ENCODE measurements around the gene NAT8L.
"Not testable (repeated sequence)": the region's sequence is repeated elsewhere in the genome, so short reads cannot be mapped to it uniquely, and the experiment has no call there.

The NAT8L gene

DNA sequence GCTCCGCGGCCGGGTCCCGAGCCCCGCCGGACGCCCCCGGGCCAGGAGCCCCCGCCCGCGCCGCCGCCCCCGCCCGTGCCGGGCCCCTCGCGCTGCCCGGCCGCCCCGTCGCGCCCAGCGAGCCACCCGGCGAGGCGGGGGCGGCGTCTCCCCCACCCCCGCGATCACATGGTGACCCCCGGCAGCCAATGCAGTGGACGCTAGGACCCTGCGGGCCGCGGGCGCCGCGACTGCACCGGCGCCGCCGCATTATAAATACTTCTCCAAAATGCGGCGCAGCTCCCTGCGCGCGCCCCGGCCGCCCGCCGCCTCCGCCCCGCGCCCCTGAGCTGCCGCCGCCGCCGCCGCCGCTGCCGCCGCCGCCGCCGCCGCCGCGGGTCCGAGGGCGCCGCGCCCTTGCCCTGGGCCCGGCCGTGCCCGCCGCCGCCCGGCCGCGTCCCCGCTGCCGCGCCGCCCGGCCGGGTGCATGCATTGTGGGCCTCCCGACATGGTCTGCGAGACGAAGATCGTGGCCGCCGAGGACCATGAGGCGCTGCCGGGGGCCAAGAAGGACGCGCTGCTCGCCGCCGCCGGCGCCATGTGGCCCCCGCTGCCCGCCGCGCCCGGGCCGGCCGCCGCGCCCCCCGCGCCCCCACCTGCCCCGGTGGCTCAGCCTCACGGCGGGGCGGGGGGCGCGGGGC lies at the start of gene NAT8L:
Gene NAT8L, plus strand, starts transcription at position 282 of the 680 bp plus-strand sequence. Its CDS starts 185 bp downstream, at position 467.
- no peak for DNase-seq

- no peak for DNase-seq
Observed at GRCh38 chr4:2009651-2010233, 49.4 kb upstream of the NAT8L start.

DNA sequence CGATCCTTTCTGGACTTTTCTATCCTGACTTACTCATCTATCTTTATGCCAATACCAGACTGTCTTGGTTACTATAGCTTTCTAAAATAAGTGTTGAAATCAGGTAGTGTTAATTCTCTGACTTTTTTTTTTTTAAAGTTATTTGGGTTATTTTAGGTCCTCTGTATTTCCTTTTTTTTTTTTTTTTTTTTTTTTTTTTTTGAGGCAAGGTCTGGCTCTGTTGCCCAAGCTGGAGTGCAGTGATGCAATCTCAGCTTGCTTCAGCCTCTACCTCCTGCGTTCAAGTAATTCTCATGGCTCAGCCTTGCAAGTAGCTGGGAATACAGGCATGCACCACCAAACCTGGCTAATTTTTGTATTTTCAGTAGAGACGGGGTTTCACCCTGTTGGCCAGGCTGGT lies 47.5 kb upstream of the NAT8L start:
- DNase-seq: no peak

DNA sequence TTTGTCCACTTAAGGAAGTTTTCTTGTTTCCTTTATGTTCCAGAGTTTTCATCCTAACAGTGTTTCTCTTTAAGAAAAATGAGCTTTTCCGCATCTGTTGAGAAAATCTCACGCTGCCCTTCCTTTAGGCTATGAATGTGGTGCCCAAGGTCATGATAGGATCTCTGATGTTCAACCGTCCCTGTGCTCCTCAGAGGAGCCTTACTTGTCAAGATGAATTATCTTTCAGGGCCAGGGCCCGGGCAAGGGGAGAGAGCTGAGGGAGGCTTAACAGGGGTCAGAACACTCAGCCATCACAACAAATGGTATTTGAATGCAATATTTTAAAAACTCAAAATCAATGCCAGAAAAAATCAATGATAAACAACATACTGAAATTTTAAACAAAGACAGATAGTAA lies 44.1 kb upstream of the NAT8L start:
- DNase-seq: no peak

GRCh38 chr4:2021358-2022018 lies 37.6 kb upstream of the NAT8L start:
- DNase-seq: not testable (repeated sequence)

DNA sequence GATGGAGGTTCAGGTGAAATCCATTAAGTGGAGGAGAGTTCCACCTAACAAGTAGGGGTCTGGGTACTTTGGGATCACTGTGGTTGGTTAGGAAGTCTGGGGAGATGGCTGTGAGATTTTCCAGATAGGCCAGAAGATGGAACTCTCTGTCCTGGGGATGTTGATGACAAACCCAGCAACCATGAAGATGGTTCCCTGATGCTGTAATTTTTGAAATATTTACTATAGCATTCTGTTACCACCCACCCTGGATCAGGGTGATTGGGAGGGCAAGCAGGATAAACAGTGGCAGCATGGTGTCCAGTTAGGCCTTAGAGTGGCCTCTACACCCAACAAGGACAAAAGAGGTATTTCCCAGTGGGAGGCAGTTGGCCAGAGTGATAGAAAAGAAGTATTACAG lies 34.4 kb upstream of the NAT8L start:
- no peak for DNase-seq

DNA sequence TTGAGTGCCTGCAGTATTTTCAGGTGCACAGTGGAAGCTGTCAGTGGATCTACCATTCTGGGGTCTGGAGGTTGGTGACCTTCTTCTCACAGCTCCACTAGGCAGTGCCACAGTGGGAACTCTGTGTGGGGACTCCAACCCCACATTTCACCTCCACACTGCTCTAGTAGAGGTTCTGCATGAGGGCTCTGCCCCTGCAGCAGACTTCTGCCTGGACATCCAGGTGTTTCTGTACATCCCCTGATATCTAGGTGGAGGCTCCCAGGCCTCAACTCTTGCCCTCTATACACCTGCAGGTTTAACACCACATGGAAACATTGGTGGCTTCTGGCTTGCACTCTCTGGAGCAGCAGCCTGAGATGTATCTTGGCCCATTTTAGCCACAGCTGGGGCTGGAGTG lies 33.3 kb upstream of the NAT8L start:
- no peak for DNase-seq

GRCh38 chr4:2027120-2027519 lies 32.0 kb upstream of the NAT8L start:
- not testable (repeated sequence) for DNase-seq

DNA sequence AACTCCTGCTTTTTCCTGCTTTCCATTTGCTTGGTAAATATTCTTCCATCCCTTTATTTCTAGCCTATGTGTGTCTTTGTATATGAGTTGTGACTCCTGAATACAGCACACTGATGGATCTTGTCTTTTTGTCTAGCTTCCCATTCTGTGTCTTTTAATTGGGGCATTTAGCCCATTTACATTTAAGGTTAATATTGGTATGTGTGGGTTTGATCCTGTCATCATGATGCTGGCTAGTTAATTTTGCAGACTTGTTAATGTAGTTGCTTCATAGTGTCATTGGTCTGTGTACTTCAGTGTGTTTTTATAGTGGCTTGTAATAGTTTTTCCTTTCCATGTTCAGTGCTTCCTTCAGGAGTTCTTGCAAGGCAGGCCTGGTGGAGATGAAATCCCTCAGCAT lies 28.0 kb upstream of the NAT8L start:
- DNase-seq: not testable (repeated sequence)

DNA sequence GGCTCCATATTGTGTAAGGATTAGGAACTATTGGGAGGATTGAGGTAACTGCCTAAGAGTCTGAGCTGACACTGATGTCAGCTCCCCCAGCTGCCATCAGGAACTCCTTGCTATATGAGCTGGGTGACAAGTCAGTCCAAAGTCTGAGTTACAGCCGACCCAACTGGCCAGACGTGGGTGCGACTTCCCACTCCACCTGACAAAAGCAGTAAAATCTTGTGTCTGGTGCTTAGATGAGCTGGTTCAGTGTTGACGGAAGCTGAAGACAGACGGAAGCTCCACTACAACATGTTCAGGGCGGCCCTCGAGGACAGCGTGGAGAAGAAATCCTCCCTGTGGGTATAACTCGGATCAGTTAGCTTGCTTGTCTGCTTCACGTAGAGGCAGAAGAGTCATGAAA lies 22.8 kb upstream of the NAT8L start:
- no peak for DNase-seq

DNA sequence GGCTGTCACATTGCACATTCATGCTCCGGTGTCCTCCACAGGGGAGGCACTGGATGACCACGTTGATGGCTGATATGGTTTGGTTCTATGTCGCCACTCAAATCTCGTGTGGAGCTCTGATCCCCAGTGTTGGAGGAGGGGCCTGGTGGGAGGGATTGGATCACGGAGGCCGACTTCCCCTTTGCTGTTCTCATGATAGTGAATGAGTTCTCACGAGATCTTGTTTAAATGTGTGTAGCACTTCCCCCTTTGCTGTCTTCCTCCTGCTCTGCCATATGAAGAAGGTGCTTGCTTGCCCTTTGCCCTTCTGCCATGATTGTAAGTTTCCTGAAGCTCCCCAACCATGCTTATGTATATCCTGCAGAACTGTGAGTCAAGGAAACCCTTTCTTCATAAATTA lies 22.3 kb upstream of the NAT8L start:
- DNase-seq: no peak

- no peak for DNase-seq
Observed at GRCh38 chr4:2040391-2041238, 18.5 kb upstream of the NAT8L start.

DNA sequence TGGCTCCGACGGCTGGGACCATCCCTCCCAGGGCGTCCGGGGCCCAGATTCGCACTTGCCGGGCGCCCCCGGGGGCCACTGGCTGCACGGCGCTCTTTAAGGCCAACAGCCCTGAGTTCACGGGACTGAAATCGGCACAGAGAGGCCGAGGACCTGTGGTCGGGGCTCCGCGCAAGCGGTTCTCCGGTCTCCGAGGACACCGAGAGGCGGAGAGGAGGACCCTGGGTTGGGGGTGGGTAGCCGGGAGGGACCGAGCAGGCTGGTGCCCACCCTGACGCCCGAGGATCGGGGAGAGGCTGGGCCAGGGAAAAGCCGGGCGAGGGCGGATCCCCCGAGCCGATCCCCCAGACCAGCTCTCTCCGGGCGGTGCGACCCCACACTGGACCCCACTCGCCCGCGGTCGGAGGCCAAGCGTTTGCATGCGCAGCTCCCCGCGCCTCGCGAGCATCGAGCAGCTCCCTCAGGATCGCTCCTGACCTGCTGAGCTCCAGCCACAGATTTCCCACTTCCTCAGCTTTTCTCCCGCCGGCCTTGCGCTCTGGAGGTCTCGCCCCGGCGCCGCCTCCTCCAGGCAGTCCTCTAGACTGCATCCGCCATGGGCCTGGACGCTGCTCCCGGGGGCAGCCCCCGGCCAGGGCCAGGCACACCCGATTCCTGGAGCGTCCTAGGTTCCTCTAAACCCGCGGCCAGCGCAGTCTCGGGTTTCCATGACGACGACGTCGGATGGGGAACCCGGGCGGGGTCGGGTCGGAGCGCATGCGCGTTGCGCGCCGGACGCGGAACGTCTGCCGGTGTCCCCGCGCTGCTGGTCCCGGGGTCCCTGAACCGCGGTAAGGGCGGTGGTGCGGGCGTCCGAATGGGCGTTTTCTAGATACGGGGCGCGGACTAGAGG lies 17.6 kb upstream of the NAT8L start:
- peak; percentile 55 for DNase-seq

- no peak for DNase-seq
Observed at GRCh38 chr4:2042204-2042946, 16.8 kb upstream of the NAT8L start.

- no peak for DNase-seq
Observed at GRCh38 chr4:2042947-2043395, 16.2 kb upstream of the NAT8L start.

GRCh38 chr4:2043396-2044118 lies 15.6 kb upstream of the NAT8L start:
- DNase-seq: no peak

DNA sequence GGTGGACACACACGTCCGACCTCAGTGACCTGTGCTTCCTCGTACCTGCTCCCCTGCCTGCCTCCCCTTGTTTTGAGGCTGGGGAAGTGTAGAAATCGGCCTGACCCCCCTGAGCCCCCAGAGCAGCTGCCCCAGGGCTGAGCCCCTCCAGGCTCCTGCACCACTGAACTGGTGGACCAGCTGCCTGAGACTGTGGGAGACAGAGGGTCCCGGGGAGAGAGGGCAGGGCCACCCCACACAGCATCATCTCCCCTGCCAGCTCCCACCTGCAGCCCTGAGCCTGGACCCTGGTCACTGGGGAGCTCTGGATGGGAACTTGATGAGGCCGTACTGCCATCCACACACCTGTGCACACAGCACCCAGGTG lies 15.0 kb upstream of the NAT8L start:
- DNase-seq: no peak

DNA sequence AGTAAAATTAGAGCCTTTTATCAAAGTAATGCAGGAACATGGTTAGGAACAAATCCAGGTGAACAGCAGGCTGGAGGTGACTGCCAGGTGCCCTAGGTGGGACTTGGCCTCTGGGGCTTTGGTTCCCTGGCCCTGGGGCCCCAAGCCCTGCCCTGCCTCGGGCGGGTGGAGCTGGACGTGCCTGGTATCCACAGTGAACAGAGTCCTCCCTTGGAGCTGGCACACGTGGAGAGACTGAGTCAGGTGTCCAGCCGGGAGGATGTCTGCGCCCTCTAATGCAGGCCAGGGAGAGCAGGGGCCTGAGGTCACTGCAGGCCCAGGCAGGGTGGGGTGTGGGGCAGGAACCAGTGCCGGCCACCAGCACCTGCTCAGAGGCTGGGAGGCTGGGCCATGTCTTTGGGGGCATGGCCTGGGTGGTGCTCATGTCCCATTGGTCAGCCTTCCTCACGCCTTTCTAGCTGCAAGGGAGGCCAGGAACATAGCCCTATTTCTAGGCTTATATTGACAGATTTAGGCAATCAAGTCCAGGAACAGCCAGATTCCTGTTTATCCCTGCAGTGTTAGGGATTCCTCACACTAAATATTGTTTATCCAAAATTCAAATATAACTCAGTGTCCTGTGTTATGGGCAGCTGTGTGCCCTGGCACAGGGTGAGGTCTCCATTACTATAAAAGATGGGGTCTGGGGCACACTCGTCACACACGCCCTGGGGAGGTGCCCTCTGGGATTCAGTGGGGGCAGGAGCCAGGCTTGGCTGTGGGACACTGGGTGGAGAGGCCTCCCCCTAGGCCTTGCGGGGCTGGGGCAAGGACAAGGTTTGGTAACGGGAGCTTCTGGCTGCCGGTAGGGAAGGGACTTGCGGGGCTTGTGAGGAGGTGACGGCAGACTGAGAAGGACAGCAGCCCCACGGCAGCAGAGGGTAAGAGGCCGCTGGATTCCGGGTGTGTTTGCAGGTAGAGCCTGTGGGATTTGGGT lies 14.3 kb upstream of the NAT8L start:
- no peak for DNase-seq

- no peak for DNase-seq
Observed at GRCh38 chr4:2045518-2045951, 13.6 kb upstream of the NAT8L start.

Measured in amniotic stem cell (primary cell).